Measurements from ENCODE around the gene PDZD8. TPM values are rescaled to one million over a fixed set of nuclear protein-coding genes. Genes with fewer than 3 reads are reported as not detected.

Gene PDZD8
- total and polyA plus RNA-seq, 2 donors from 2014 or later = 7.4 to 41.9 TPM

DNA sequence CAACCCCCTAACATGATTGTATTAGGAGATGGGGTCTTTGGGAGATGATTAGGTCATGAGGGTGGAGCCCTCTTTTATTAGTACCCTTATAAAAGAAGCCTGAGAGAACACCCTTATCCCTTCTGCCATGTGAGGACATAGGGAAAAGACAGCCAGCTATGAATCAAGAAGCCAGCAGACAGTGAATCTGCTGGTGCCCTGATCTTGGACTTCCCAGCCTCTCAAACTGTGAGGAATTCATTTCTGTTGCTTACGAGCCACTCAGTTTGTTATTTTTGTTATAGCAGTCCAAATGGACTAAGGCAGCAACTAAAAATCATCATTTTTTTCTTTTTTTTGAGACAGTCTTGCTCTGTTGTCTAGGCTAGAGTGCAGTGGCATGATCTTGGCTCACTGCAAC is 74.6 kb downstream of the PDZD8 start:
- Histone ChIP-seq H3K4me1 (ENCODE audit: control insufficient read depth in 2 of 3, insufficient read depth in 2 of 3, low read depth in 1 of 3, low read length in 3 of 3) (no peaks in the 10 kb centered on the region), H3K36me3 (ENCODE audit: control insufficient read depth in 2 of 3, insufficient read depth in 3 of 3, low read length in 3 of 3) (no peaks in the 10 kb centered on the region), H3K4me3 (ENCODE audit: low read length in 3 of 3) (no peak overlapping the region), H3K9me3 (ENCODE audit: control insufficient read depth in 2 of 3, insufficient read depth in 1 of 3, low read length in 3 of 3) (no peaks in the 10 kb centered on the region), H3K27me3 (ENCODE audit: control insufficient read depth, insufficient read depth, low read length) (no peaks in the 10 kb centered on the region), H3K27ac (ENCODE audit: low read depth in 2 of 2, low read length in 2 of 2) (no peak overlapping the region), H3K9ac (ENCODE audit: low read length in 3 of 3) (no peak overlapping the region)
- FAIRE-seq (no peak), DNase-seq (no peak)
- intact Hi-C loops (cut with DNase I) = no loop called here
- TF ChIP-seq, protein P1, sequence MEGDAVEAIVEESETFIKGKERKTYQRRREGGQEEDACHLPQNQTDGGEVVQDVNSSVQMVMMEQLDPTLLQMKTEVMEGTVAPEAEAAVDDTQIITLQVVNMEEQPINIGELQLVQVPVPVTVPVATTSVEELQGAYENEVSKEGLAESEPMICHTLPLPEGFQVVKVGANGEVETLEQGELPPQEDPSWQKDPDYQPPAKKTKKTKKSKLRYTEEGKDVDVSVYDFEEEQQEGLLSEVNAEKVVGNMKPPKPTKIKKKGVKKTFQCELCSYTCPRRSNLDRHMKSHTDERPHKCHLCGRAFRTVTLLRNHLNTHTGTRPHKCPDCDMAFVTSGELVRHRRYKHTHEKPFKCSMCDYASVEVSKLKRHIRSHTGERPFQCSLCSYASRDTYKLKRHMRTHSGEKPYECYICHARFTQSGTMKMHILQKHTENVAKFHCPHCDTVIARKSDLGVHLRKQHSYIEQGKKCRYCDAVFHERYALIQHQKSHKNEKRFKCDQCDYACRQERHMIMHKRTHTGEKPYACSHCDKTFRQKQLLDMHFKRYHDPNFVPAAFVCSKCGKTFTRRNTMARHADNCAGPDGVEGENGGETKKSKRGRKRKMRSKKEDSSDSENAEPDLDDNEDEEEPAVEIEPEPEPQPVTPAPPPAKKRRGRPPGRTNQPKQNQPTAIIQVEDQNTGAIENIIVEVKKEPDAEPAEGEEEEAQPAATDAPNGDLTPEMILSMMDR (IDR thresholded peaks at IDR 0.05; ENCODE audit: borderline replicate concordance, extremely low read depth, insufficient read depth) = no peak

DNA sequence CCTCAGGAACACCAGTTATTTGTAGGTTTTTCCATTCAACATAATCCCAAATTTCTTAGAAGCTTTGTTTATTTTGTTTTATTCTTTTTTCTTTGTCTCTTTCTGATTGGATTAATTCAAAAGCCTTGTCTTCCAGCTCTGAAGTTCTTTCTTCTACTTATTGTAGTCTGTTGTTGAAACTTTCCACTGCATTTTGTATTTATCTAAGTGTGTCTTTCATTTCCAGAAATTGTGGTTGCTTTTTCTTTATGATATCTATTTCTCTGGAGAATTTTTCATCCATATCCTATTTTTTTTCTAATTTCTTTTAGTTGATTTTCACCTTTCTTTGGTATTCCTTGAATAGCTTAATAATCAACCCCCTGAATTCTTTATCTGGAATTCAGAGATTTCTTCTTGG is 75.8 kb downstream of the PDZD8 start:
- Histone ChIP-seq H3K36me3 (ENCODE audit: control insufficient read depth in 2 of 3, insufficient read depth in 3 of 3, low read length in 3 of 3) (no peaks in the 10 kb centered on the region), H3K9me3 (ENCODE audit: control insufficient read depth in 2 of 3, insufficient read depth in 1 of 3, low read length in 3 of 3) (no peaks in the 10 kb centered on the region), H3K27me3 (ENCODE audit: control insufficient read depth, insufficient read depth, low read length) (no peaks in the 10 kb centered on the region), H3K9ac (ENCODE audit: low read length in 3 of 3) (no peak overlapping the region), H3K4me1 (ENCODE audit: control insufficient read depth in 2 of 3, insufficient read depth in 2 of 3, low read depth in 1 of 3, low read length in 3 of 3) (no peaks in the 10 kb centered on the region), H3K4me3 (ENCODE audit: low read length in 3 of 3) (no peak overlapping the region), H3K27ac (ENCODE audit: low read depth in 2 of 2, low read length in 2 of 2) (no peak overlapping the region)
- TF ChIP-seq, protein P1 (IDR thresholded peaks at IDR 0.05; ENCODE audit: borderline replicate concordance, extremely low read depth, insufficient read depth) = no peak
- intact Hi-C loops (cut with DNase I) = no loop called here
- FAIRE-seq (no peak), DNase-seq (no peak)

DNA sequence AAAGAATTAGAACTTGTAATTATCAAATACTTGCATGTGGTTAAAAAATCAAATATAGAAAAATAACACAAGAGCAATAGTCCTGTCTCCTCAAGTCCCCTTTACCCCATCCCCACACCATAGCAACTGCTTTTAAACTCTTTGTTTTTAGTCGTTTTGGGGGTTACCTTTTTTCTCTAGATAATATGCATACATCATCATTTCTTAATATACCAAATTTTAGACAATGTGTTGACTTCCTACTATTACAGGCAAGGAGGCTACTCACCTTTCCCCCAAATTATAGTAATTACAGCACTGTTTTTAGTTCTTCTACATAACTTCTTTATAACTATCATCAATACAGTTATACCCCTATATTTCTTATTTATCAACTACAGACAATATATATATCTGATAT is 77.0 kb downstream of the PDZD8 start:
- TF ChIP-seq, protein P1 (IDR thresholded peaks at IDR 0.05; ENCODE audit: borderline replicate concordance, extremely low read depth, insufficient read depth) = no peak
- intact Hi-C loops (cut with DNase I) = no loop called here
- Histone ChIP-seq H3K36me3 (ENCODE audit: control insufficient read depth in 2 of 3, insufficient read depth in 3 of 3, low read length in 3 of 3) (no peaks in the 10 kb centered on the region), H3K4me3 (ENCODE audit: low read length in 3 of 3) (no peak overlapping the region), H3K9me3 (ENCODE audit: control insufficient read depth in 2 of 3, insufficient read depth in 1 of 3, low read length in 3 of 3) (no peaks in the 10 kb centered on the region), H3K27ac (ENCODE audit: low read depth in 2 of 2, low read length in 2 of 2) (no peak overlapping the region), H3K9ac (ENCODE audit: low read length in 3 of 3) (no peak overlapping the region), H3K4me1 (ENCODE audit: control insufficient read depth in 2 of 3, insufficient read depth in 2 of 3, low read depth in 1 of 3, low read length in 3 of 3) (no peaks in the 10 kb centered on the region), H3K27me3 (ENCODE audit: control insufficient read depth, insufficient read depth, low read length) (no peaks in the 10 kb centered on the region)
- DNase-seq (no peak), FAIRE-seq (no peak)

DNA sequence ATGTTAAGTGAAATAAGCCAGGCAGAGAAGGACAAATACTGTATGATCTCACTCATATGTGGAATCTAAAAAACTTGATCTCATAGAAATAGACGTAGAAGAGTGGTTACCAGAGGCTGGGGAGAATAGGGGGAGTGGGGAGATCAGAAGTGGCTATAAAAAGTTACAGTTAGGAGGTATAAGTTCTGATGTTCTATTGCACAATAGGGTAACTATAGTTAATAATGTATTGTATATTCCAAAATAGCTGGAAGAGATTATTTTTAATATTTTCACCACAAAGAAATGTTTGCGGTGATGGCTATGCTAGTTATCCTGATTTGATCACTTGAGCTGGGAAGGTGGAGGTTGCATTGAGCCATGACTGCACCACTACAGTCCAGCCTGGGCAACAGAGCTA is 80.5 kb downstream of the PDZD8 start:
- no peak overlapping the region for H3K27ac ChIP-seq (ENCODE audit: low read depth in 2 of 2, low read length in 2 of 2)
- intact Hi-C loops (cut with DNase I) = no loop called here
- TF ChIP-seq, protein P1 (IDR thresholded peaks at IDR 0.05; ENCODE audit: borderline replicate concordance, extremely low read depth, insufficient read depth) = no peak
- H3K4me3 ChIP-seq (ENCODE audit: low read length in 3 of 3) = no peak overlapping the region
- H3K27me3 ChIP-seq (ENCODE audit: control insufficient read depth, insufficient read depth, low read length) = no peaks in the 10 kb centered on the region
- H3K36me3 ChIP-seq (ENCODE audit: control insufficient read depth in 2 of 3, insufficient read depth in 3 of 3, low read length in 3 of 3) = no peaks in the 10 kb centered on the region
- H3K4me1 ChIP-seq (ENCODE audit: control insufficient read depth in 2 of 3, insufficient read depth in 2 of 3, low read depth in 1 of 3, low read length in 3 of 3) = peaks cover 0 to 3% (median 0%) of the 10 kb centered on the region in 3 donors
- no peak for FAIRE-seq
- no peak overlapping the region for H3K9ac ChIP-seq (ENCODE audit: low read length in 3 of 3)
- no peak for DNase-seq
- H3K9me3 ChIP-seq (ENCODE audit: control insufficient read depth in 2 of 3, insufficient read depth in 1 of 3, low read length in 3 of 3) = no peaks in the 10 kb centered on the region

Measured in kidney (tissue), 14 donors.